Breast epithelium (tissue), 4 donors: ENCODE measurements around the gene METTL16. TPM values are rescaled to one million over a fixed set of nuclear protein-coding genes. Genes with fewer than 3 reads are reported as not detected.

Experiments
- DNase-seq, 2 donors: peaks; one replicate each; pipeline ENCODE4 v3.0.0-alpha.2; 2019; ENCODE audit warnings: low spot score in 2 of 2
- H3K27ac ChIP-seq, 2 donors: fragments of 200-600 bp; sonication (generic) in 1 of 2; one replicate each; pipeline ENCODE4 v1.5.1; 2016 to 2019; ENCODE audit warnings: mild to moderate bottlenecking in 1 of 2
- H3K27me3 ChIP-seq, 2 donors: fragments of 200-600 bp; sonication (generic) in 1 of 2; one replicate each; pipeline versions ENCODE4 v1.5.1 to v1.6.0; 2017 to 2019; ENCODE audit warnings: control low read depth in 1 of 2, mild to moderate bottlenecking in 1 of 2
- H3K36me3 ChIP-seq: fragments of 200-600 bp; one replicate; pipeline ENCODE4 v1.5.1; 2019
- H3K4me1 ChIP-seq, 2 donors: fragments of 200-600 bp; sonication (generic); one replicate each; pipeline ENCODE4 v1.5.1; 2016 to 2019; ENCODE audit warnings: control low read depth in 1 of 2
- H3K4me3 ChIP-seq, 3 donors: fragments of 200-600 bp; sonication (generic); 1 replicate in 2 of 3; 2 replicates in 1 of 3; pipeline ENCODE4 v1.5.1; 2016 to 2019; ENCODE audit warnings: mild to moderate bottlenecking in 3 of 3, moderate library complexity in 2 of 3
- H3K9me3 ChIP-seq, 2 donors: fragments of 200-600 bp; sonication (generic) in 1 of 2; one replicate each; pipeline ENCODE4 v1.5.1; 2016 to 2019; ENCODE audit warnings: control low read depth in 1 of 2
- POLR2A ChIP-seq: fragments of 450-650 bp; IDR thresholded peaks from one replicate; pipeline ENCODE4 v1.6.1; 2016; ENCODE audit warnings: antibody characterized with exemption, mild to moderate bottlenecking, moderate library complexity
- POLR2AphosphoS5 ChIP-seq, 3 donors: sonication (generic); formaldehyde crosslinking; IDR thresholded peaks; one replicate each; pipeline ENCODE4 v1.6.1; 2017; ENCODE audit warnings: antibody characterized with exemption in 3 of 3
- intact Hi-C: fragments of 100-400 bp; cut with DNase I; formaldehyde crosslinking; loops from one replicate; pipeline ENCODE4 v1.15.1; 2023; ENCODE audit warnings: low total_unique reads
- total RNA-seq, 3 donors: library from RNA; depleted of rRNA; stranded (reverse); fragments of >200 nt; gene quantifications; one replicate each; pipeline ENCODE4 v1.1.0, GENCODE V29; 2016
- TF ChIP-seq, protein P1 (sequence below), 3 donors: fragments of 450-650 bp; IDR thresholded peaks; one replicate each; pipeline ENCODE4 v1.5.1; 2016 to 2017; ENCODE audit warnings: antibody characterized with exemption in 3 of 3, mild to moderate bottlenecking in 3 of 3, moderate library complexity in 3 of 3

The METTL16 gene
- total RNA-seq, 3 donors from 2014 or later: 25.6 to 46.4 (median 26.9) TPM

DNA sequence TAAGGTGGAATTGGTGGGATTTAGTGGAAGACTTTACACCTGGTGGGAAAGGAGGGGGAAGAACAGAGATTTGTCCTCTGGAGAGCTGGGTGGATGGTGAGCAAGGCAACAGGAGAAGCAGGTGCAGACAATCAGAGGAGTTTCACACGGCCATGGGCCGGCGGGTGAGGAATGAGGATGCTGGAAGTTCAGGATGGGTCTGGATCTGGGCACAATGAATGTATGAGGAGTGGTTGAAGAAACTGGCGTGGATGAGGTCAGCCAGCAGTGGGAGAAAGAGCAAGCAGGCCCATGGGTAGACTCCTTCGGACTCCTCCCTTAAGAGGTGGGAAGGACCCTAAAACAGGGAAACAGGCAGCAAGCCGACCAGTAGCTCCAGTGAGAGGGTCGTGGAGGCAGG is 100.7 kb downstream of the METTL16 start:
- peaks cover 3 to 16% of the 10 kb centered on the region in 2 donors for H3K4me1 ChIP-seq
- no peaks in the 10 kb centered on the region for H3K36me3 ChIP-seq
- TF ChIP-seq POLR2A (no peak), POLR2AphosphoS5 (IDR thresholded peaks at IDR 0.05) (no peak)
- TF ChIP-seq, protein P1, sequence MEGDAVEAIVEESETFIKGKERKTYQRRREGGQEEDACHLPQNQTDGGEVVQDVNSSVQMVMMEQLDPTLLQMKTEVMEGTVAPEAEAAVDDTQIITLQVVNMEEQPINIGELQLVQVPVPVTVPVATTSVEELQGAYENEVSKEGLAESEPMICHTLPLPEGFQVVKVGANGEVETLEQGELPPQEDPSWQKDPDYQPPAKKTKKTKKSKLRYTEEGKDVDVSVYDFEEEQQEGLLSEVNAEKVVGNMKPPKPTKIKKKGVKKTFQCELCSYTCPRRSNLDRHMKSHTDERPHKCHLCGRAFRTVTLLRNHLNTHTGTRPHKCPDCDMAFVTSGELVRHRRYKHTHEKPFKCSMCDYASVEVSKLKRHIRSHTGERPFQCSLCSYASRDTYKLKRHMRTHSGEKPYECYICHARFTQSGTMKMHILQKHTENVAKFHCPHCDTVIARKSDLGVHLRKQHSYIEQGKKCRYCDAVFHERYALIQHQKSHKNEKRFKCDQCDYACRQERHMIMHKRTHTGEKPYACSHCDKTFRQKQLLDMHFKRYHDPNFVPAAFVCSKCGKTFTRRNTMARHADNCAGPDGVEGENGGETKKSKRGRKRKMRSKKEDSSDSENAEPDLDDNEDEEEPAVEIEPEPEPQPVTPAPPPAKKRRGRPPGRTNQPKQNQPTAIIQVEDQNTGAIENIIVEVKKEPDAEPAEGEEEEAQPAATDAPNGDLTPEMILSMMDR (IDR thresholded peaks at IDR 0.05): no peak
- no peaks in the 10 kb centered on the region for H3K27me3 ChIP-seq
- H3K4me3 ChIP-seq: no peak overlapping the region
- no peak overlapping the region for H3K27ac ChIP-seq
- no peak for DNase-seq
- intact Hi-C loops: no loop called here
- no peaks in the 10 kb centered on the region for H3K9me3 ChIP-seq

DNA sequence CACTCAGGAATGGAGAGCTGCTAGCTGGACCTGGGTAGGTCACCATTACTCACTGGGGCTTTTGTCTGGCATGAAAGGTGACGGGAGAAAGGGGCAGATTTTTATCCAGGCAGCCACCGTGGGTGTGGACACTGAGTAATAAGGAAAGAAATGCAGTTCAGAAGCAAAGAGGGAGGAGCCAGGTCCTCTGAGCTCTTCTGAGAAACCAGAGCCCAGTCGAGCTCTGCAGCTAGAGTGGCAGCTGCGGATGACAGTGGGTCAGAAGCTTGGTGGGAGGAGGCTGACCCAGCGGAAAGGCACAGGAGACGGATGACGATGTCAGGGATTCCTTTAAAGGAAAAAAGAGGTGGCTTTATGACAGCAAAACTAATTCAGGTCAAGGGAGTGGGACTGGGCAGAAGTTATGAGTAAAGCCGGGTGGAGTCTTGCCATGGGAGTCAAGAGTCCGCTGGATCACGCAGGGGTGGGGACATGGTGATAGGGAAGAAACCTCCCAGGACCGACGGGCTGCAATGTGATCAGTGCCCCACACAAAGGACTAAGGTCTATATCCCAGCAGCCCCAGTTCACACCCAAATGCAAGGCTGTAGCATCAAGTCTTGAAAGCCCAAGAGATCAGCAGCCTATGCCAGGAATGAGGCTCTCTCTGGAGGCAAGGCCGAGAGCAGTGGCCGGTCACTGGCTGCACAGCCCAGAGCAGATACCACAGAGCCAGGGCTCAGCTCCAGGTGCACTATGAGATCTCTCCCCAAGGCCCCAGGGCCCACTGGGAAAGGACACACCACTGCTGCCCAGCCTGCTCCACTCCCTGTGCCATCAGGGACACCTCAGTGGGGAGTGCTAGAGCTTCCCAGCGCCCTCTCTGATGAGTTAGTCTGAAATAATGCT is 104.5 kb downstream of the METTL16 start:
- Histone ChIP-seq H3K27ac (peak overlapping the region; percentile 90 to 99), H3K36me3 (no peaks in the 10 kb centered on the region), H3K9me3 (no peaks in the 10 kb centered on the region), H3K4me3 (peak overlapping the region in 1 of 3 donors; percentile 0), H3K4me1 (peaks cover 3 to 27% of the 10 kb centered on the region in 2 donors), H3K27me3 (no peaks in the 10 kb centered on the region)
- TF ChIP-seq, protein P1 (IDR thresholded peaks at IDR 0.05): no peak
- TF ChIP-seq POLR2AphosphoS5 (IDR thresholded peaks at IDR 0.05) (peak in 1 of 3 donors; percentile 22), POLR2A (no peak)
- peak in 1 of 2 donors; percentile 76 for DNase-seq
- intact Hi-C loops: no loop called here

DNA sequence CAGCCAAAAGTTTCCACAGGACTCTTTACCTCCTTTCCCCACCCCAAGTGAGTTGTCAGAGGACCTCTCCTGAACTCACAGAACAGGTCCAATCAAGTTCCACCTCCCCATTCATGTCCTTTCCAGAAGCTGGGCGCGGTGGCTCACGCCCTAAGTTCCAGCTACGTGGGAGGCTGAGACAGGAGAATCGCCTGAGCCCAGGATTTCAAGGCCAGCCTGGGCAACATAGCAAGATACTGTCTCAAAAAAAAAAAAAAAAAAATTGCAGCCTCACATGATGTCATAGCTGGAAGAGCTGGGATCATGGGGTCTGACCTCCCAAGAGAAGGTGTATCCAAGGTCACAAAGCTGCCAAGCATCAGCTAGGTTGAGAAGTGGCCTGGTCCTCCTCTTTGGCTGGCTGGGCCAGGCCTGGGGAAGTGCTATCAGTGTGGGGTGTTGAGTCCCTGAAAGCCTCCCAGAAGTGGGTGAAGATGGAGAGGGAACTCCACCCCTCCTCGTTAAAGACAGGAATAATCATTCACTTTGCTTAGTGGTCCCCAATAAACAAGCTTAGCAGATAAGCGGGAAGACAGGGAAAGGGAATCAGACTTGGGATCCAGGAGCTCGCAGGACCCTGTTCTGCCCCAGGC is 105.3 kb downstream of the METTL16 start:
- intact Hi-C loops: no loop called here
- H3K9me3 ChIP-seq: no peaks in the 10 kb centered on the region
- no peak for DNase-seq
- no peaks in the 10 kb centered on the region for H3K36me3 ChIP-seq
- H3K27ac ChIP-seq: peak overlapping the region; percentile 90 to 99
- TF ChIP-seq POLR2AphosphoS5 (IDR thresholded peaks at IDR 0.05) (no peak), POLR2A (no peak)
- TF ChIP-seq, protein P1 (IDR thresholded peaks at IDR 0.05): no peak
- peak overlapping the region in 1 of 3 donors; percentile 0 for H3K4me3 ChIP-seq
- peaks cover 3 to 27% of the 10 kb centered on the region in 2 donors for H3K4me1 ChIP-seq
- H3K27me3 ChIP-seq: no peaks in the 10 kb centered on the region

DNA sequence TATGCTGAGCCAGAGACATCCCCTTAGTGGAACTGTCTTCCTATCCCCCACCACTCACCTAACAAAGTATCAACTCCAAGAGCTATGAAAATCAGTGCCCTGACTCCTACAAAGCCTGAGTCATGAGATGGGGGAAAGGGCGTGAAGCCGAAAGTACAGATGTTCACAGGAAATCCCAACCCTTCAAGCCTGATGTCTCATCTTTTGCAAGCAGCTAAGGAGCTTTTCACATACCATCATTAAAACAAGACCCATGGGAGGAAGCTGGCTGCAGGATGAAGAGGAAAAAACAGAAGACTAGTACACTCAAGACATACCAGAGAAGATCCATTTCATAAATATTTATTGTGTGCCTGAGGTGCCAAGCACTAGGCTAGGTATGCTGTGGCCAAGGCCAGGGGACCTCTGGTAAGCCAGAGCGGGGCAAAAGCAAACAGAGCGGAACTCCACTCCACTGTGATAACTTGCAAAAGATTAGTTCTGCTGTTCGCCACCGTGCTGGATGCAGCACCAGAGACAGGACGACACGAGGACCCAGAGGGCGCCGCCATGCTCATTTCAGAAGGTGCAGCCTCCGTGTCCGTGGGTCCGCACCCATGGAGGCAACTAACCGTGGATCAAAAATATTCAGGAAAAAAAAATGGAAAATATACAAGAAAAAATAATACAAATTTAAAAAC is 106.3 kb downstream of the METTL16 start:
- H3K36me3 ChIP-seq: no peaks in the 10 kb centered on the region
- no peak overlapping the region for H3K4me3 ChIP-seq
- H3K9me3 ChIP-seq: no peaks in the 10 kb centered on the region
- no peaks in the 10 kb centered on the region for H3K27me3 ChIP-seq
- H3K4me1 ChIP-seq: peaks cover 8 to 27% of the 10 kb centered on the region in 2 donors
- DNase-seq: no peak
- TF ChIP-seq POLR2A: no peak
- TF ChIP-seq, protein P1 (IDR thresholded peaks at IDR 0.05): no peak
- TF ChIP-seq POLR2AphosphoS5 (IDR thresholded peaks at IDR 0.05): peak in 1 of 3 donors; percentile 41
- H3K27ac ChIP-seq: peak overlapping the region; percentile 87 to 99
- intact Hi-C loops: no loop called here
